ENCODE results near the gene LBH. TPM values are rescaled to one million over a fixed set of nuclear protein-coding genes. Genes with fewer than 3 reads are reported as not detected.
"Not testable (repeated sequence)": the region's sequence is repeated elsewhere in the genome, so short reads cannot be mapped to it uniquely, and the experiment has no call there.

Gene LBH
- polyA plus RNA-seq, 12 donors = 17.8 to 37.7 (median 27.1) TPM; not detected in 1

DNA sequence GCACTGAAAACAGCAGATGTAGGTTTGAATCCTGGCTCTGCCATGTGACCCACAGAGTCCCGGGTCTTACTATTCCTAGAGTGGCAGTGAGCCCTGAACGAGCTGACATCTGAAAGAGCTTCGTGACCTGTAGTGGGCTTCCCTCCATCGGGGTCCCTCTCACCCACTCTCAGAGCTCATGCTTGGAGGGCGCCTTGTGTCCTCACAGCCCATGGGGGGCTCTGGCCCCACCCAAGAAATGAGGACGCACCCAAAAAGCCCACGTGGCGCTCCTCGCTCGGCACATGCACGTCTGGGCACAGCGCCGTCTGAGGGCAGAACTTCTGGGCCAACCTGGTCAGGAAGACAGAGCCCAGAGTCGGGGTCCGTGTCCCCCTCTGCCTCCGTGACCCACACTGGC, 23.7 kb downstream of the LBH start:
- no peak for DNase-seq

DNA sequence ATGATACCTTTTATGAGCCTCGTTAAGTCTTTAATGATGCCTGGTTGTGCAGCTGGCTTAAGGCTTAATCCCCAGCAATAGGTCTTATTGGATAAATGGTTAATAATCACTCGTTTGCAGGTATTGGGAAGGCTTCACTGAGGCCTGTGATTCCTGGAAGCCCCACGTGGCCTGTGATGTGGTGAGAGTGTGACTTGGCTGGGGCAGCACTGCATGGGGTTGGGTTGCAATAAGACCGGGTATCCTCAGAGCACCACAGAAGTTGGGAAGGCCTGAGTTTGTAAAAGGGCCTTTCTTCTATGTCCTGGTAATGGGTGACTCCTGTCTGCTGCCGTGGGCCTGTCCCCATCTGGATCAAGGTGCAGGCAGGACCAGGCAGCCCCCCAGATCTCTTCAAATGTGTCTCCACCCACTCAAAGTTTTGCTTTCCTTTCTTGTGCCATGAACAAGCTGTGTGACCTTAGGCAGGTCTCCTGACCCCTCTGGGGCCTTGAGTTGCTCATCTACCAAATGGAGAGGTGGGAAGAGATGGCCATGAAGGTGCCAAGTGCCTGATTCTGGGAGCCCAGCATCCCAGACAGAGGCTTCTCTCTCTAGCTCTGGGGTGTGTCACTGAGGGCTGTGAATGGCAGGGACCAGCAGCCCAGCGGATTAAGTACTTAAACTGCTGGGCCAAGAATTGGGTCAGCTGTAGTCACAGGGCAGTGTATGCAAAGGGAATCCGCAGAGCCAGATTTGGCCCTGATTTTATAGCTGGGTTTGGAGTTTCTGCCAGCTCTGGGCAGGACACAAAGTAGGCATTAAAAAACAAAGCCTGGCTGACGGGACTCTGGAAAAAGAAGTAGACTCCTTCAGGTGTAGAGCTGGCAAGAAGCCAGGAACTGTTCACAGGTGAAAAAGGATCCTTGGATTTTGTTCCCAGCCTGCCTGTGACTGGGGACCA, 24.4 kb downstream of the LBH start:
- no peak for DNase-seq

DNA sequence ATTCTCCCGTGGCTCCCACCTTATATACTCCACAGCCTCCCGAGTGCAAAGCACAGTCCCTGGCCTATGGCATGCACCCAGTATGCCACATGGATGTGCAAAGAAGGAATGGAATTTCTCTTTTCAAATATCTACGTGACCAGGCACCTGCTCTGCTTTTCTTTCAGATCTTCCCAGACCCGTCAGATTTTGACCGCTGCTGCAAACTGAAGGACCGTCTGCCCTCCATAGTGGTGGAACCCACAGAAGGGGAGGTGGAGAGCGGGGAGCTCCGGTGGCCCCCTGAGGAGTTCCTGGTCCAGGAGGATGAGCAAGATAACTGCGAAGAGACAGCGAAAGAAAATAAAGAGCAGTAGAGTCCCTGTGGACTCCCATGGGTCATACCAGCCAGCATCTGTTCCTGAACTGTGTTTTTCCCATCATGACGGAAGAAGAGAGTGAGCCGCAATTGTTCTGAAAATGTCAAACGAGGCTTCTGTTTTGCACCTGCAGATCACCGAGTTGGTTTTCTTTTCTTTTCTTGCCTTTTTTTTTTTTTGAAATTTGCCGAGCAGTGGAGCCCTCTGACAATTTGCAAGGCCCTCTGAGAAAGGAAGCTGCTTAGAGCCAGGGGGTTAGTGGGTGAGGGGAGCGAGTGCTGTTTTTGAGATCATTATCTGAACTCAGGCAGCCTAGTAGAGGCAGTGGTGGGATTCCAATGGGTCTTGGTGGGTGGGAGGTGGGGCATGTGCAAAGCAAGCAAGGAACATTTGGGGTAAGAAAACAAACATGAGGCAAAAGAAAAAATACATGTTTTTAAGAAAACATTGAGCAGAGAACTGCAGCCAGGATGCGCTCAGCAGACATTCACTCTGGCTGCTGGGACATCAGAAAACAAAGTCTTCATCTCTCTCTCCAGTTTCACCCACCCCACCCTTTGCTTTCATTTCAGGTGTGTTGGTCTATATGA, 26.2 kb downstream of the LBH start:
- DNase-seq = no peak

DNA sequence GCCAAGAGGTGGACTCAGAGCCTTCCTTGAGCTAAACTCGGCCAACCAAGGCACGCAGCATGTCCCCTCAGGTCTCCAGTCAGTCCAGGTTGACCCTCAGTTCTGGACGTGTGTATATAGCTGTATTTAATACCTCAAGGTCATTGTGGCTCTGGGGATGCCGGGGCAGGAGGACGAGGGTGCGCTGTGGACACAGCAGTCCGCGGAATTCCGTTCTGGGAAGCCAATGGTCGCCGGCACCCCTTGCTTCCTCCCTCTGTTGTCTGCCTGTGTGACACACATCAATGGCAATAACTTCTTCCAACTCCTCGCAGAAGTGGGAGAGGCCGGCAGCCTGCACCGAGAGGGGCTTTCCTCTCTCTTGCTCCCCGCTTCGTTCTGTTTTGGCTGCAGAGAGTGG, 27.7 kb downstream of the LBH start:
- DNase-seq = no peak

DNA sequence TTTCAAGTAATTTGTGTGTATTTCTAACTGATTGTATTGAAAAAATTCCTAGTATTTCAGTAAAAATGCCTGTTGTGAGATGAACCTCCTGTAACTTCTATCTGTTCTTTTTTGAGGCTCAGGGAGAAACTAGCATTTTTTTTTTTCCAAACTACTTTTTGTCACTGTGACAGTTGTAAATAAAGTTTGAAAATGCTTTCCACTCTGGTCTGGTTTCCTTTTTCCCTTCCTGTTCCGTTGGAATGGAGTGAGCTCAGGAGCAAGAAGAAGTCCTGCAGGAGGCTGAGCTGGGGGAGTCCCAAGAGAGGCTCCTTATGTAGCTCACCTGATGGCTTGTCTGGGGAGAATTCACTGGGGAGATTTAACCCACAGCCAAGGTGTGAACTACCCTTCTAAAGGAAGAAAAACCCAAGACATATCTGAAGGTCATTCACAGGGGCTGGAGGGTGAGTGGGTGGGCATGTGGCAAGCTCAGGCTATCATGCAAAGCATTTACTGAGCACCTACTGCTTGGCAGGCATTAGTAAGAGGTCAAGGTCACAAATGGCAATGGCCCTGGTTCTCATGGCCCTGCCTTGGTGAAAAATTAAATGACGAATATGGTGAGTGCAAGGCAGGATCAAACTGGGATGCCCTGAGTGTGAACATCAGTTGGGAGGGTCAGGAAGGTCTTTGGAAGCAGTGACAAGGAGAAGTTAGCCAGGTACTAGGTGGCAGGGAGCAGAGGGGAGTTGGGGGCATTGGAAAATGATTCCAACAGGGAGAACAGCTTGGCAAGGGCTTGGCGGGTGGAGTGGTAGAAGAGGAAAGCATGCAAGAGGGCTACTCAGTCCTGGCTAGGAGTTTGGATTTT, 28.7 kb downstream of the LBH start:
- no peak for DNase-seq

DNA sequence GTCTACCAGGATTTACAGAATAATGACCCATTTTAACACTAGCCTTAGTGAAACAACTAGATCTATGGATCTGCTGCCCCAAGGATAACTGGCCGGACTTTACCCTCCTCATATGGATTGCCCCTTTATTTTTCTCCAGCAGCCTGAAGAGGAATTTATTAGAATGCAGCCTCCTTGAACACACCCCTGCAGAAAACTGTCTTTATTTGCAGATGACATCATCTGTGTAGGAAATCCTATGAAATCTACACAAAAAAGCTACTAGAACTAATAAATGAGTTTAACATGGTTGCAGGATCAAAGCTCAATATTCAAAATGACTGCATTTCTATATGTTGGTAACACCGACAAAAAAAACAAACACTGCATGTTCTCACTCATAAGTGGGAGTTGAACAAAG, 29.6 kb downstream of the LBH start:
- DNase-seq = no peak

DNA sequence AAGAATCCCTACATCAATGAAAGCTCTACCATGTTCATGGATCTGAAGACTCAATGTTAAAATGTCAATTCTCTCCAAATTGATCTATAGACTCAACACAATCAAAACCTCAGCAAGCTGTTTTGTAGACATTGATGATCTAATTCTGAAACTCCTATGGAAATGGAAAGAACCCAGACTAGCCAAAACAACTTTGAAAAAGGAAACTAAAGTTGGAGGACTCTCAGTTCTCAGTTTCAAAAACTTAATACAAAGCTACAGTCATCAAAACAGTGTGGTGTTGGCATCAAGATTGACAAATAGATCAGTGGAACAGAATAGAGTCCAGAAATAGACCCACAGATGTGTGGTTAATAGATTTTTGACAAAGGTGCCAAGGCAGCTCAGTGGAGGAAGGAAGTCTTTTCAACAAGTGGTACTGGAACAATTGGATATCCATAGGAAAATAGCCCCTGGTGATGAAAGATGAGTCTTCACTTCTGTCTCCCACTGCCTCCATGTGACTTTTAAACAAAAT, 30.4 kb downstream of the LBH start:
- DNase-seq = no peak

DNA sequence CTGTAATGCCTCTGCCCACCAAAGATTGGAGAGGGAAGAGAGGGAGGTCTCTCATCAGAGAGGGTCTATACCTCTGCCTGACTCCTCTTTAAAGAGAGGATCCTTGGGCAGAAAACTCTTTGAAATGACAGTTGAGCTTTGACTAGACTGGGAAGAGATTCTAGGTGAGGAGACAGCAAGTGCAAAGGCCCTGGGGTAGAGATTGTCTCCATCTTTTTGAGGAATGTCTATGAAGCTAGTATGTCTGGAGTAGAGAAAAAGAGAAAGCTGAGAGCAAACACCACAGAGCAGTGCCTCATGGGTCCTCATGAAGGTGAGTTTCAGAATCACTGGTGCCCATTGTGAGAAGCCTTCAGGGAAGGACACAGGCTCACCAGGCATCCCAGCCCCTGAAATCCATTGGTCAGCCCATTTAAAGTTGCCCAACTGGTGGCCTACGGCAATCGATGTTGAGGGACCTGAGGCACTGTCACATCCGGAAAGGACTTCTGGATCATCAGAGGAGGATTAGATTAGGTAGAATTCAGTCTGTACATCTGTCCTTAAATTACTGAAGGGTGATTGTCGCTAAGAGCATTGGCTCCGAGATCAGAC, 31.5 kb downstream of the LBH start:
- no peak for DNase-seq

DNA sequence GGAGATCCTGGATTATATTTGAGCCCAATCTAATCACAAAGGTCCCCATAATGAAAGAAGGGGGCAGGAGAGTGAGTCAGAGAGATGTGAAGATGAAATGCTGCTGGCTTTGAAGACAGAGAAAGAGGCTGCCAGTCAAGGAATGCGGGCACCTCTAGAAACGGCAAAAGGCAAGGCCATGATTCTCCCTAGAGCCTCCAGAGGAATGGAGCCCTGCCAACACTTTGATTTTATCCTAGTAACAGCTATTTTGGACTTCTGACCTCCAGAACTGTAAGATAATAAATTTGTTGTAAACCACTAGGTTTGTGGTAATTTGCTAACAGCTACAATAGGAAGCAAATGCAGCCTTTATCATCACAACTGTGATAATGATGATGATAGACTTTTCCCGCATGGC, 32.9 kb downstream of the LBH start:
- DNase-seq = no peak

DNA sequence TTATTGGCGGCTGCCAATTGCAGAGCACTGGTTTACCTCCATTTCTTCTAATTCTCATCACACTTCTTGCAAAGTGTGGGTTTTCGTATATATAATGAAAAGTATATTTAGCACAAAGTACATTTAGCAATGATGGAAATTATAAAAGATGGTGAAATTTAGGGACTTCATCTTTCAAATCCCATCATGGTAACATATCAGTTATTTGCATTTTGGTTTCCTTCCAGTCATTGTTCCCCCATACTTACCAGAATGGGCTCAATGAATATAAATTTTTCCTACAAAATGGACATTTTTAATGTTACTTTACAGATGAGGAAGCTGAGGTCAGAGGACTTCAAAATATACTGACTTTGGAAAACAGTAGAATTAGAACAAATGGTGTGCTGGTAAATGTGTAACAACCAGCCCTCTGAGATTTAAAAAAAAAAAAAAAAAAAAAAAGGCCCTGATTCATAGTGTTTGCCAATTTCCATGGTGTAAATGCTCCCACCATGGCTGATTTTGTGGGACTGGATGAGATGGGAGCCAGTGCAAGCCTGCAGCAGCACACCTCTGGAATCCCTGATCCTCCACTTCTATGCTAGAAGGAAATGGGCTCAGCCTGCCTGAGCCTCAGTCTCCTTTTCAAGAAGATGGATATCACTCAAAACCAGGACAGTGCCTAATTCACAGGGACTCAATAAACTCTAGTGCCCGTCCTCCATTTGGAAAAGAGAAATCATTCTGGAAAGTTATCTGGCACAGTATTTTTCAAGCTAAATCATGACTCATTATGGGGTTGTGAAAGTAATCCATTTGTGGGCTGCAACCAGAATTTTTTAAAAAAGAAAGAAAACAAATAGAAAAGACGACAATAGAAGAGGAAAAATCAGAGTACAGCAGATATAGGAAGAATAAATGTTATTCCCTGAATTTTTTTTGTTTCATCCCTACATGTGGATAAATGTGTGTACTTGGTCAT, 34.0 kb downstream of the LBH start:
- no peak for DNase-seq

DNA sequence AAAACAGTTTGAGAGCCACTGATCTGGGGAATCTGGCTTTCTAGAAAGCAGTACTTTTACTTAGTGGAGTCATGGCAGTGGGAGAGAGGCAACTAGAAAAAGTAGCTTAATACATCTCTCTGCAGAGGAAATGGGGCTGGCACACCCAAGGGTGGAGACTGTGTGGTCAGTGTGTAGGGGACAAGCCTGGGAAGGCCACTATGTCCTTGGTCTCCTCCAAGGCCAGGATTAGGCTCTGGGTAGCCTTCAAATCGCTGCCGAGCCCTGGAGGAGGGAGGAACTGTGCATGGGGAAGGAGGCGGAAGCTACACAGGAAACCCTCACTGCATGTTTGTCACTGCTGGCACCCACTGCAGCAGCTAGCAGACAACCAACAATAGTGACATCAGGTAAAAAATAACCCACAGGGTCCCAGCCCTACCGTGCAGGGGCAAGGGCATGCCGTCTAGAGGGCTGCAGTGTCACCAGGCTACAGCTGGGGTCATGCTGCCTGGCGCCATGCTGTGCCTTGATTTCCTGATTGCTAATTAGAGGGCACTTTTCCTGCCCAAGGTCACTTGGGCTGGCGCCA, 34.8 kb downstream of the LBH start:
- no peak for DNase-seq

DNA sequence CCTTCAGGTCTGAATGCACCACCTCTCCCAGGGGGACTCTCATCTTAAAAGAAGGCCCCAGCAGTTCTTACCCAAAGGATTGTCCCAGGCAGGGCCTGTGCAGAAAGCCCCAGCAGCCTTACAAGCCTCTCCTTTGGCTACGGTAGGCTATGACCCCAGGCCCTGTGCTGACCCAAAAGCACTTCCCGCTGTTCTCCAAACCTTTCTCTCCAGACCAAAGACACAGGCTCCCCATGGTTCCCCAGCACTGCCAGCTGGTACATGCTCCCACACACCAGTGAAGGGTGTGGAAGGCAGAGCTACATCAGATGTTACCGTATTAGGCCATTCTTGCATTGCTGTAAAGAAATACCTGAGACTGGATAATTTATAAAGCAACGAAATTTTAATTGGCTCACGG, 35.4 kb downstream of the LBH start:
- DNase-seq = no peak

DNA sequence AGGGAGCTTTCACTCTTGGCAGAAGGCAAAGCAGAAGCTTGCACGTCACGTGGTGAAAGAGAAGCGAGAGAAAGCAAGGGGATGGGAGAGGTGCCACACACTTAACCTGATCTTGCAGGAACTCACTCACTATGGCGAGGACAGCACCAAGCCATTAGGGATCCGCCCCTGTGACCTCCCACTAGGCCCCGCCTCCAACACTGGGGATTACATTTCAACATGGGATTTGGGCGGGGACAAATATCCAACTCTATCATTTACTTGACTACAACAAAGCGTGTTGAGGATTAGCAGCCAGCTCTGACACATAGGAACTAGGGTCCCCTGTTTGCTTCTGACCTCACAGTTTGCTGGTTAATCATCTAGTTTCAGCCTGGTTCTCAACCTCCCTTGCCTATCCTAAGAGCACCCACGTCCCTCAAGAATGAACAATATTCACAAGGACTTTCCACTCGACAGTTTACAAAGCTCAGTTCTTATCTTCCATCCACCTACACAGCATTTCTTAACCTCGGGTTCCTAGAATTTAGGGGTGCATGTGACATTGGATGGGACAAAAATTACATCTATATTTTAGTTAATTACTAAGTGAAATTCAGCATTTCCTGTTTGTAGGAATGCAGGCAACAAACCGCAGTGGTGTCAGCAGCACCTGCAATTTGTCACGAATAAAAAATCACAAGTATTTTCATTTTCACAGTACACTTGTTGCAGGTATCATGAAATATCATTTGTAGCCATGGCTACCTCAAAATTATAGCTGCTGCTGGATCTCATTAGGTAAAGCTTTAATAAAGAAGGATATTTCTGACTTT, 36.0 kb downstream of the LBH start:
- DNase-seq = no peak

DNA sequence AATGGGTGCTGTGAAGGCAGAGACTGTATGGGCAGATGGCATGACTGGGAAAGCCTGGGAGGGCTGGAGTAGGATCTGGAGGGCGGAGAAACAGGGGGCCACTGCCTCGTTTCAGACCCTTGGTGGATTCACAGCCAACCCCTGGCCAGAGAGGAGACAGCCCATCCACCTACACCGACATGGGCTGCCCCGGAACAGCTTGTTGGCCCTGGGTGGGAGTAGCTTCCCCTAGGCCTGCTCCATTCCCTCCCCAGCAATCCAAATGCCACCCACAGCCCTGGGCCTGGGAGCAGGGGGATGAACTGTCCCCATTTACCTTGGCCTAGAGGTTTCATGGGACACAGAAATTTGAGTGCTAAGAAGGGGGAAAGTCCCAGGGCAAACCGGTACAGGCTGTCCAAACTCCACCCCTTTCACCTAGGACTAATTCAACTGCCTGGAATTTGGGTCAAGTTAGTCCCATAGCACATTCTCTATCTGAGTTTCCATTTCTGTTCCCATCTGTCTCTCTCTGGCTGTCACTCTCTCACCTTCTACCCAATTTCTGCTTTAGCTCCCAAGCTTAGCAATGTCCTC, 37.0 kb downstream of the LBH start:
- DNase-seq = no peak

DNA sequence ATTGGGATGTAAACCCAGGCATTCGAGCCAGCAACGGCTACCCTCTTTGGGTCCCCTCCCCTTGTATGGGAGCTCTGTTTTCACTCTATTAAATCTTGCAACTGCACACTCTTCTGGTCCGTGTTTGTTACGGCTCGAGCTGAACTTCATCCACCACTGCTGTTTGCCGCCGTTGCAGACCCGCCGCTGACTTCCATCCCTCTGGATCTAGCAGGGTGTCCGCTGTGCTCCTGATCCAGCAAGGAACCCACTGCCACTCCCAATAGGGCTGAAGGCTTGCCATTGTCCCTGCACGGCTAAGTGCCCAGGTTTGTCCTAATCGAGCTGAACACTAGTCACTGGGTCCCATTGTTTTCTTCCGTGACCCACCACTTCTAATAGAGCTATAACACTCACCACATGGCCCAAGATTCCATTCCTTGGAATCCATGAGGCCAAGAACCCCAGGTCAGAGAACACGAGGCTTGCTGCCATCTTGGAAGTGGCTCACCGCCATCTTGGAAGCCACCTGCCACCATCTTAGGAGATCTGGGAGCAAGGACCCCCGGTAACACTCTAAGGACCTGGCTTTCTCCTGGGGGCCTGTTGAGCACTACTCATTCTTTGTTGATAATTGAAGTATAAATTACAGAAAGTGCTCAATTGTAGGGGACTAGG, 37.9 kb downstream of the LBH start:
- DNase-seq = not testable (repeated sequence)

DNA sequence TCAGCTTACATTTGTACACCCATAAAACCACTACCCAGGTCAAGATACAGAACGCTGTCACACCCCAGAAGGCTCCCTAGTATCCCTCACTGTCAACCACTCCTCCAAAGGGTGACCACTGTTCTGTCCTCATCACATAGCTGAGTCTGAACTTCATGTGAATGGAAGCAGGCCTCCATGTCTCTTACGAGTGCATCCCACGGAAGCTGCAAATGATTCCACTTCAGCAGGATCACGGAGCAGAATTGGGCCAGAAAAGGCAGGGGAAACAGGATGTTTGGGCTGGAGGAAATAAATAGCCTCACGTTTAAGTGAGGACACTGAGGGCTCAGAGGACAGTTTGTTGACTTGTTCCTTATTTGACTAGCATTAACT, 38.4 kb downstream of the LBH start:
- DNase-seq = no peak

DNA sequence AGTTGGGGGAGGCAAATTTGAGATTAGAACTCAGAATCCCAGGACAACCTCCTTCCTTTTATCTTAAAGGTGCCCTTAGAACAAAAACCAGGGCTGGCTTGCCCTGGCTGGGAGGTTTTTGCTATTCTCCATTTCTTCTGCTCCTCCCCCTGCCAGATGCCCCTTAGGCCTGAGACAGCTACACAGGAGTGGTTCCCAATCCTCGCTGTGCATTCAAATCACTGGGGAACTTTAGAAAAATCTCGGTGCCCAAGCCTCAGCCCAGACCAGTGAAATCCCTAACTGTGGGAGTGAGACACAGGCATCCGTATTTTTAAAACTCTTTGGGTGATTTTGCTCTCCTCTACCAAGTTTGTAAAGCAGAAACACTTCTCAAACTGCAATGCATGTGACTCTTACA, 38.8 kb downstream of the LBH start:
- no peak for DNase-seq

DNA sequence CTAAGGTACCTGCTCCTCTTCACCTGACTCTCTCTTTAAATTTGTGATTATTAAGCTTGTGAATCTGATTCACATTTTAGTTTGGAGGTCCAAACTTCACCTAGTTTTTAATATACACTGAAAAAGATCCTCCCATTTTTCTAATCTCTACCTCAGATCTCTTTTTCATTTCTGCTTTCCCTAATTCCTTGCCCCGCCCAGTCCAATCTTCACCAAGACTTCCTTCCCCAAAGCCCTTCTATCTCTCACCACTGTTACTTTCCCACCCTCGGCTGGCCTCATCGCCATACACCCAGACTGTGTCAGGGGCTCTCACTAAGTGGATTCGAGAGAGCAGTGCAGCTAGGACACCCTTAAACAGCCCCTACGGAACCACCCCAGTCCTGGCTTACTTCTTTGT, 40.0 kb downstream of the LBH start:
- DNase-seq = no peak
